Osteoblast (primary cell): ENCODE data around the gene GRID2IP. TPM values are rescaled to one million over a fixed set of nuclear protein-coding genes. Genes with fewer than 3 reads are reported as not detected.

Experiments used
- DNase-seq: peaks from one replicate; pipeline ENCODE4 v3.0.0; 2011; ENCODE audit warnings: low spot score, mixed read lengths; ENCODE audit not compliant: insufficient read length; ENCODE audit errors: missing footprints
- H2AFZ ChIP-seq: 2 replicates; pipeline ENCODE4 v1.6.0; 2011; ENCODE audit warnings: mild to moderate bottlenecking, low read length
- H3K27ac ChIP-seq: 2 replicates; pipeline ENCODE4 v1.5.1; 2011; ENCODE audit warnings: mild to moderate bottlenecking, low read depth, low read length, moderate library complexity
- H3K27me3 ChIP-seq: 2 replicates; pipeline ENCODE4 v1.6.0; 2012; ENCODE audit warnings: mild to moderate bottlenecking, control low read depth, inconsistent platforms, low read length, moderate library complexity; ENCODE audit not compliant: insufficient read depth
- H3K36me3 ChIP-seq: 2 replicates; pipeline ENCODE4 v1.5.1; 2011; ENCODE audit warnings: mild to moderate bottlenecking, low read length, control low read depth, moderate library complexity; ENCODE audit not compliant: insufficient read depth
- H3K4me1 ChIP-seq: 2 replicates; pipeline ENCODE4 v1.5.1; 2011; ENCODE audit warnings: mild to moderate bottlenecking, low read length, control low read depth, moderate library complexity; ENCODE audit not compliant: insufficient read depth
- H3K4me2 ChIP-seq: 2 replicates; pipeline ENCODE4 v1.6.0; 2011; ENCODE audit warnings: mild to moderate bottlenecking, low read length; ENCODE audit not compliant: insufficient read depth
- H3K4me3 ChIP-seq: fragments of 200-600 bp; sonication (generic); 3 replicates; pipeline ENCODE4 v1.5.1; 2012; ENCODE audit warnings: mild to moderate bottlenecking, low read length, inconsistent platforms; ENCODE audit not compliant: insufficient read depth
- H3K79me2 ChIP-seq: 2 replicates; pipeline ENCODE4 v1.6.0; 2012; ENCODE audit warnings: mild to moderate bottlenecking, low read length, control low read depth, inconsistent platforms; ENCODE audit not compliant: insufficient read depth
- H3K9me3 ChIP-seq: 2 replicates; pipeline ENCODE4 v1.5.1; 2011; ENCODE audit warnings: low read depth, low read length, control low read depth
- H4K20me1 ChIP-seq: 2 replicates; pipeline ENCODE4 v1.6.0; 2012; ENCODE audit warnings: mild to moderate bottlenecking, low read length, control low read depth; ENCODE audit not compliant: insufficient read depth
- total RNA-seq: library from RNA; depleted of rRNA; stranded (reverse); fragments of >200 nt; gene quantifications from 2 replicates; pipeline ENCODE4 v1.2.3, GENCODE V29; 2012
- TF ChIP-seq, protein P1 (sequence below): IDR thresholded peaks from 2 replicates; pipeline ENCODE4 v1.5.1; 2011; ENCODE audit warnings: mild to moderate bottlenecking, low read depth, low read length, moderate library complexity; ENCODE audit errors: extremely low read depth

GRID2IP gene
- total RNA-seq, 1 donor: not detected

DNA sequence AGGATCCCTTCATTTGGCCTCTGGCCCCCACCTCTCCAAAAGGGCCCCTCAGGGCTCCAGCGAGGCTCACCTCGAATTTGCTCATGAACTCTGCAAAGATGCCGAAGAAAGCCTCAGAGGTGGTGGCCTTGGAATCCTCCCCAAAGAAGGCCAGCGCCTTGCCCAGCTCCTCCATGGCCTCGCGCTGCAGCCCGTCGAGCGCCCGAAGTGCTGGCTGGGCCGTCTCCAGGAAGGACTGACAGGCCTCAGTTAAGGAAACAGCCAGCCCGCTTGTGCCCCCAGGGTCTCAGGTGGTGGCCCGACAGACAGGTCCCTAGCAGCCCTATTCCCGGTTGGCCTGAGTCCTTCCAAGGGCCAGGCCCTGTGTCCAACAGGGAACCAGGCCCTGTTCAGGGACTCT, 53.3 kb downstream of the GRID2IP start:
- H3K4me1 ChIP-seq: no peaks in the 10 kb centered on the region
- no peak overlapping the region for H3K4me3 ChIP-seq
- H2AFZ ChIP-seq: no peak overlapping the region
- TF ChIP-seq, protein P1, sequence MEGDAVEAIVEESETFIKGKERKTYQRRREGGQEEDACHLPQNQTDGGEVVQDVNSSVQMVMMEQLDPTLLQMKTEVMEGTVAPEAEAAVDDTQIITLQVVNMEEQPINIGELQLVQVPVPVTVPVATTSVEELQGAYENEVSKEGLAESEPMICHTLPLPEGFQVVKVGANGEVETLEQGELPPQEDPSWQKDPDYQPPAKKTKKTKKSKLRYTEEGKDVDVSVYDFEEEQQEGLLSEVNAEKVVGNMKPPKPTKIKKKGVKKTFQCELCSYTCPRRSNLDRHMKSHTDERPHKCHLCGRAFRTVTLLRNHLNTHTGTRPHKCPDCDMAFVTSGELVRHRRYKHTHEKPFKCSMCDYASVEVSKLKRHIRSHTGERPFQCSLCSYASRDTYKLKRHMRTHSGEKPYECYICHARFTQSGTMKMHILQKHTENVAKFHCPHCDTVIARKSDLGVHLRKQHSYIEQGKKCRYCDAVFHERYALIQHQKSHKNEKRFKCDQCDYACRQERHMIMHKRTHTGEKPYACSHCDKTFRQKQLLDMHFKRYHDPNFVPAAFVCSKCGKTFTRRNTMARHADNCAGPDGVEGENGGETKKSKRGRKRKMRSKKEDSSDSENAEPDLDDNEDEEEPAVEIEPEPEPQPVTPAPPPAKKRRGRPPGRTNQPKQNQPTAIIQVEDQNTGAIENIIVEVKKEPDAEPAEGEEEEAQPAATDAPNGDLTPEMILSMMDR: no peak
- DNase-seq: no peak
- peaks cover 6% of the 10 kb centered on the region for H3K27me3 ChIP-seq
- no peaks in the 10 kb centered on the region for H3K79me2 ChIP-seq
- H3K9me3 ChIP-seq: no peaks in the 10 kb centered on the region
- no peaks in the 10 kb centered on the region for H4K20me1 ChIP-seq
- H3K36me3 ChIP-seq: no peaks in the 10 kb centered on the region
- no peak overlapping the region for H3K27ac ChIP-seq
- H3K4me2 ChIP-seq: no peak overlapping the region

GRCh38 chr7:6497637-6497905, 53.7 kb downstream of the GRID2IP start:
- Histone ChIP-seq H3K36me3 (no peaks in the 10 kb centered on the region), H4K20me1 (no peaks in the 10 kb centered on the region)

GRCh38 chr7:6496842-6497636, 54.2 kb downstream of the GRID2IP start:
- H3K4me3 ChIP-seq: no peak overlapping the region
- H3K36me3 ChIP-seq: no peaks in the 10 kb centered on the region

More at GRCh38 chr7:6497637-6497905, 53.7 kb downstream of the GRID2IP start:
- Histone ChIP-seq H3K27me3 (peaks cover 6% of the 10 kb centered on the region), H3K4me3 (no peak overlapping the region), H3K79me2 (no peaks in the 10 kb centered on the region), H3K27ac (no peak overlapping the region), H3K9me3 (no peaks in the 10 kb centered on the region), H3K4me2 (no peak overlapping the region), H3K4me1 (no peaks in the 10 kb centered on the region), H2AFZ (no peak overlapping the region)
- DNase-seq: peak; percentile 52
- TF ChIP-seq, protein P1: no peak

GRCh38 chr7:6495597-6496262, 55.5 kb downstream of the GRID2IP start:
- Histone ChIP-seq H3K27ac (no peak overlapping the region), H3K9me3 (no peaks in the 10 kb centered on the region), H3K79me2 (no peaks in the 10 kb centered on the region), H3K4me2 (no peak overlapping the region), H4K20me1 (no peaks in the 10 kb centered on the region), H3K27me3 (peaks cover 18% of the 10 kb centered on the region), H2AFZ (no peak overlapping the region), H3K4me3 (no peak overlapping the region), H3K4me1 (no peaks in the 10 kb centered on the region), H3K36me3 (no peaks in the 10 kb centered on the region)
- peak; percentile 93 for DNase-seq
- TF ChIP-seq, protein P1: no peak

More at GRCh38 chr7:6496842-6497636, 54.2 kb downstream of the GRID2IP start:
- Histone ChIP-seq H3K27me3 (peaks cover 7% of the 10 kb centered on the region), H4K20me1 (no peaks in the 10 kb centered on the region), H3K27ac (no peak overlapping the region), H2AFZ (no peak overlapping the region), H3K4me2 (no peak overlapping the region), H3K4me1 (no peaks in the 10 kb centered on the region), H3K9me3 (no peaks in the 10 kb centered on the region), H3K79me2 (no peaks in the 10 kb centered on the region)
- no peak for DNase-seq
- TF ChIP-seq, protein P1: no peak
